H1 (cell line): Measurements from ENCODE around the gene APOL2. TPM values are rescaled to one million over a fixed set of nuclear protein-coding genes. Genes with fewer than 3 reads are reported as not detected.

Experiments
- CTCF ChIA-PET: fragments of 300-600 bp; sonication (Branson Sonifier 250); formaldehyde crosslinking; loops from one replicate; lab custom pipeline; 2021; ENCODE audit not compliant: partially characterized antibody; lab: Charles Lee
- POLR2A ChIA-PET: fragments of 300-600 bp; sonication (Branson Sonifier 250); formaldehyde crosslinking; loops from one replicate; lab custom pipeline; 2021; ENCODE audit warnings: inconsistent platforms; ENCODE audit not compliant: partially characterized antibody; lab: Charles Lee
- DNase-seq, 2 experiments: peaks; one replicate each; pipeline versions ENCODE4 v3.0.0 to v3.0.0-alpha.2; 2010 to 2022; ENCODE audit warnings: low spot score in 2 of 2, low read depth in 1 of 2, mixed read lengths in 1 of 2
- FAIRE-seq: peaks from 2 replicates; lab custom pipeline; 2011; peaks lifted over from hg19 to GRCh38; lab: Jason Lieb, UNC
- H2AFZ ChIP-seq: 2 replicates; pipeline ENCODE4 v1.8.1; 2012; ENCODE audit warnings: low read length, inconsistent platforms
- H2AK5ac ChIP-seq: 2 replicates; pipeline ENCODE4 v1.6.1; 2013; ENCODE audit warnings: low read depth, low read length
- H2BK120ac ChIP-seq: replicated peaks from 2 replicates; pipeline ENCODE3; 2013; ENCODE audit warnings: low read depth, low read length, inconsistent platforms
- H2BK12ac ChIP-seq: 2 replicates; pipeline ENCODE4 v1.6.1; 2013; ENCODE audit warnings: low read depth, low read length
- H2BK15ac ChIP-seq: 2 replicates; pipeline ENCODE4 v1.6.1; 2013; ENCODE audit warnings: low read length
- H2BK20ac ChIP-seq: 2 replicates; pipeline ENCODE4 v1.6.1; 2013; ENCODE audit warnings: low read length
- H2BK5ac ChIP-seq: 2 replicates; pipeline ENCODE4 v1.6.1; 2013; ENCODE audit warnings: low read depth, low read length
- H3K14ac ChIP-seq: 2 replicates; pipeline ENCODE4 v1.6.1; 2013; ENCODE audit warnings: inconsistent platforms; ENCODE audit not compliant: insufficient read length
- H3K18ac ChIP-seq: 2 replicates; pipeline ENCODE4 v1.6.1; 2013; ENCODE audit warnings: low read length; ENCODE audit errors: extremely low read depth
- H3K23ac ChIP-seq: 2 replicates; pipeline ENCODE4 v1.6.1; 2013; ENCODE audit warnings: inconsistent platforms; ENCODE audit not compliant: insufficient read length
- H3K23me2 ChIP-seq: 2 replicates; pipeline ENCODE4 v1.6.1; 2013; ENCODE audit warnings: low read depth, low read length
- H3K27ac ChIP-seq: 2 replicates; pipeline ENCODE4 v1.6.1; 2011; ENCODE audit warnings: low read depth, low read length, inconsistent platforms
- H3K27me3 ChIP-seq, 4 experiments: replicated peaks in 1 of 4; 1 replicate in 1 of 4; 2 replicates in 3 of 4; pipeline versions ENCODE4 v1.6.1 to v1.8.1; 2011 to 2013; ENCODE audit warnings: low read length in 3 of 4, mild to moderate bottlenecking in 3 of 4, inconsistent platforms in 2 of 4, mixed read lengths in 2 of 4, moderate library complexity in 1 of 4; ENCODE audit not compliant: control insufficient read depth in 3 of 4, insufficient read depth in 3 of 4; ENCODE audit errors: extremely low read depth in 1 of 4
- H3K36me3 ChIP-seq, 4 experiments: 2 replicates each; pipeline versions ENCODE4 v1.6.1 to v1.8.1; 2011 to 2013; ENCODE audit warnings: mild to moderate bottlenecking in 4 of 4, low read length in 3 of 4, moderate library complexity in 2 of 4, control low read depth in 1 of 4, inconsistent platforms in 1 of 4; ENCODE audit not compliant: insufficient read depth in 4 of 4, control insufficient read depth in 2 of 4
- H3K4ac ChIP-seq: replicated peaks from 2 replicates; pipeline ENCODE3; 2013; ENCODE audit warnings: low read length, low read depth, mixed read lengths, inconsistent platforms; ENCODE audit not compliant: insufficient read length
- H3K4me1 ChIP-seq, 4 experiments: replicated peaks in 1 of 4; 1 replicate in 1 of 4; 2 replicates in 3 of 4; pipeline versions ENCODE4 v1.6.1 to v1.8.1; 2011 to 2013; ENCODE audit warnings: low read length in 3 of 4, inconsistent platforms in 2 of 4, mixed read lengths in 1 of 4; ENCODE audit not compliant: insufficient read depth in 4 of 4, control insufficient read depth in 3 of 4
- H3K4me2 ChIP-seq, 2 experiments: 2 replicates each; pipeline versions ENCODE4 v1.6.1 to v1.8.1; 2011 to 2013; ENCODE audit warnings: low read depth in 2 of 2, low read length in 2 of 2, control low read depth in 1 of 2, inconsistent platforms in 1 of 2, mild to moderate bottlenecking in 1 of 2; ENCODE audit not compliant: insufficient read depth in 1 of 2
- H3K4me3 ChIP-seq, 4 experiments: fragments of 200-600, 300-600 bp in 1 of 4; sonication (generic), shearing (Covaris generic), sonication (Bioruptor Twin) in 1 of 4; 2 replicates each; pipeline versions ENCODE4 v1.5.1 to v1.8.1; 2011 to 2016; ENCODE audit warnings: low read length in 4 of 4, low read depth in 3 of 4, control low read depth in 2 of 4, inconsistent platforms in 2 of 4, mild to moderate bottlenecking in 2 of 4, mixed read lengths in 1 of 4, moderate library complexity in 1 of 4; ENCODE audit not compliant: insufficient read depth in 2 of 4; ENCODE audit errors: extremely low read depth in 1 of 4
- H3K56ac ChIP-seq: replicated peaks from 2 replicates; pipeline ENCODE3; 2013; ENCODE audit warnings: low read depth, mild to moderate bottlenecking, mixed read lengths, low read length, inconsistent platforms; ENCODE audit not compliant: insufficient read length
- H3K79me1 ChIP-seq: 2 replicates; pipeline ENCODE4 v1.6.1; 2013; ENCODE audit warnings: low read depth, low read length, control low read depth
- H3K79me2 ChIP-seq, 2 experiments: 2 replicates each; pipeline versions ENCODE4 v1.6.1 to v1.8.1; 2012 to 2013; ENCODE audit warnings: low read length in 2 of 2, mild to moderate bottlenecking in 2 of 2, inconsistent platforms in 1 of 2; ENCODE audit not compliant: insufficient read depth in 2 of 2, control insufficient read depth in 1 of 2
- H3K9ac ChIP-seq, 4 experiments: replicated peaks in 1 of 4; 1 replicate in 1 of 4; 2 replicates in 3 of 4; pipeline versions ENCODE4 v1.6.1 to v1.8.1; 2011 to 2013; ENCODE audit warnings: low read depth in 3 of 4, low read length in 3 of 4, control low read depth in 2 of 4, mild to moderate bottlenecking in 2 of 4, moderate library complexity in 2 of 4, inconsistent platforms in 1 of 4; ENCODE audit errors: extremely low read depth in 1 of 4
- H3K9me3 ChIP-seq, 2 experiments: 2 replicates each; pipeline versions ENCODE4 v1.6.1 to v1.8.1; 2012 to 2013; ENCODE audit warnings: mild to moderate bottlenecking in 2 of 2, moderate library complexity in 2 of 2, control low read depth in 1 of 2, inconsistent platforms in 1 of 2, low read depth in 1 of 2, low read length in 1 of 2, mixed read lengths in 1 of 2; ENCODE audit not compliant: insufficient read depth in 2 of 2
- H4K20me1 ChIP-seq, 2 experiments: replicated peaks in 1 of 2; 2 replicates each; pipeline versions ENCODE3 to v1.8.1; 2011 to 2013; ENCODE audit warnings: inconsistent platforms in 2 of 2, low read length in 2 of 2, mild to moderate bottlenecking in 1 of 2; ENCODE audit not compliant: insufficient read depth in 2 of 2, control insufficient read depth in 1 of 2
- H4K5ac ChIP-seq: 2 replicates; pipeline ENCODE4 v1.6.1; 2013; ENCODE audit warnings: low read length, low read depth, mixed read lengths, inconsistent platforms; ENCODE audit not compliant: insufficient read length
- H4K8ac ChIP-seq: 2 replicates; pipeline ENCODE4 v1.8.0; 2013; ENCODE audit warnings: mild to moderate bottlenecking, moderate library complexity, low read length, inconsistent platforms; ENCODE audit not compliant: insufficient read depth; ENCODE audit errors: extremely low read depth
- H4K91ac ChIP-seq: replicated peaks from 2 replicates; pipeline ENCODE3; 2013; ENCODE audit warnings: low read length, mixed read lengths, inconsistent platforms; ENCODE audit not compliant: insufficient read length
- ATF2 ChIP-seq: IDR thresholded peaks from 2 replicates; pipeline ENCODE4 v1.6.1; 2012; ENCODE audit warnings: low read length, inconsistent platforms
- BACH1 ChIP-seq: IDR thresholded peaks from 2 replicates; pipeline ENCODE4 v1.6.1; 2012; ENCODE audit warnings: low read length, improper control_type of control experiment
- BCL11A ChIP-seq, 2 experiments: IDR thresholded peaks; one replicate each; pipeline ENCODE4 v1.6.1; 2011; ENCODE audit warnings: low read depth in 2 of 2, low read length in 2 of 2, mild to moderate bottlenecking in 2 of 2
- E2F6 ChIP-seq: IDR thresholded peaks from 2 replicates; pipeline ENCODE4 v1.6.1; 2012; ENCODE audit warnings: inconsistent platforms
- EGR1 ChIP-seq: IDR thresholded peaks from 2 replicates; pipeline ENCODE4 v1.6.1; 2011; ENCODE audit warnings: low read depth, low read length, borderline replicate concordance
- KDM5A ChIP-seq: fragments of 200-600 bp; IDR thresholded peaks from 2 replicates; pipeline ENCODE4 v1.7.1; 2012; ENCODE audit warnings: mild to moderate bottlenecking, low read length, inconsistent platforms, mixed read lengths
- NRF1 ChIP-seq: IDR thresholded peaks from 2 replicates; pipeline ENCODE4 v1.6.1; 2011; ENCODE audit warnings: mild to moderate bottlenecking, low read depth, low read length, improper control_type of control experiment
- RNF2 ChIP-seq: fragments of 200-900, 300-1000 bp; sonication (generic); IDR thresholded peaks from 2 replicates; pipeline ENCODE4 v1.7.1; 2016; ENCODE audit warnings: borderline replicate concordance, low read depth, mild to moderate bottlenecking, antibody characterized with exemption, low read length; ENCODE audit not compliant: poor library complexity, severe bottlenecking; ENCODE audit errors: missing control alignments
- SIN3A ChIP-seq, 2 experiments: IDR thresholded peaks in 1 of 2; conservative IDR thresholded peaks in 1 of 2; 2 replicates each; pipeline ENCODE4 v1.6.1; 2011 to 2012; ENCODE audit warnings: low read length in 2 of 2, improper control_type of control experiment in 1 of 2, low read depth in 1 of 2, mild to moderate bottlenecking in 1 of 2
- WGBS, 2 experiments: shearing (Covaris generic) in 1 of 2; methylation state at CpG; one replicate each; pipeline versions ENCODE4 v1.1.6 to v1.1.7; 2013 to 2015; ENCODE audit warnings: low lambda C conversion rate in 2 of 2, mixed read lengths in 2 of 2, inconsistent platforms in 1 of 2, low coverage in 1 of 2, missing lambda C conversion rate in 1 of 2; ENCODE audit not compliant: insufficient replicate concordance in 2 of 2, insufficient coverage in 1 of 2, insufficient read length in 1 of 2; ENCODE audit errors: extremely low coverage in 1 of 2, missing lambda C conversion rate in 1 of 2; 5-methylcytosine and 5-hydroxymethylcytosine counted together
- polyA plus RNA-seq, 7 experiments: library from polyadenylated mRNA; depleted of rRNA in 3 of 7; stranded (reverse) in 5 of 7; unstranded in 2 of 7; fragments of >200 nt in 5 of 7; fragments of 200-250 nt in 2 of 7; gene quantifications; 1 replicate in 5 of 7; 2 replicates in 1 of 7; 4 replicates in 1 of 7; pipeline versions ENCODE4 v1.2.1 to v1.2.3, GENCODE V29; 2011 to 2013; ENCODE audit warnings: missing spikeins in 2 of 7, mixed read lengths in 2 of 7
- total RNA-seq: library from RNA; stranded (reverse); fragmentation: NEBNext Ultra II Directional; extraction: Animal tissue kit (Norgen Biotek cat#: 25700); gene quantifications from 2 replicates; pipeline ENCODE4 v1.2.1, GENCODE V29; 2021

The APOL2 gene
- total and polyA plus RNA-seq, 2 of the 8 experiments (the other 6 are each of a cell fraction or from before 2014, with no cell fraction given) = 8.1 to 11.0 TPM

GRCh38 chr22:36191106-36191836 lies 48.1 kb downstream of the APOL2 start:
- no peak overlapping the region for H3K4me2 ChIP-seq
- no peaks in the 10 kb centered on the region for H3K79me1 ChIP-seq
- peaks cover 0 to 5% (median 4%) of the 10 kb centered on the region in 4 experiments; a peak in 3 of 7 replicates for H3K4me1 ChIP-seq
- no peak overlapping the region for H3K9ac ChIP-seq
- H3K23ac ChIP-seq = no peak overlapping the region
- H2BK120ac ChIP-seq = peak overlapping the region; percentile 43
- no peak for FAIRE-seq
- 77% methylated on average over 17 of the region's 17 CpGs; no CpG with 5 or more reads in 1 of the 2 experiments for WGBS, 2 experiments
- H3K18ac ChIP-seq = no peak overlapping the region
- no peak overlapping the region; the same call in 1 of the 2 replicates for H2BK5ac ChIP-seq
- ChIA-PET POLR2A (interaction anchor here (0.6 kb wide), 1 partner anchor 155 kb away, joined by 3 read pairs; no protein-coding TSS in a partner anchor), CTCF (interaction anchor here (0.7 to 1.5 kb wide), 5 partner anchors 10 to 117 kb away, joined by 3 to 4 read pairs (median 4); no protein-coding TSS in a partner anchor)
- H3K4ac ChIP-seq = no peak overlapping the region
- H2AFZ ChIP-seq = no peak overlapping the region
- no peak overlapping the region for H2BK15ac ChIP-seq
- no peaks in the 10 kb centered on the region for H4K20me1 ChIP-seq
- H3K36me3 ChIP-seq = no peaks in the 10 kb centered on the region
- no peak overlapping the region for H3K56ac ChIP-seq
- no peak overlapping the region for H3K14ac ChIP-seq
- no peak overlapping the region for H3K4me3 ChIP-seq
- H3K9me3 ChIP-seq = peaks cover 4% of the 10 kb centered on the region in 2 experiments; a peak in 2 of 4 replicates
- no peak overlapping the region for H4K8ac ChIP-seq
- H4K91ac ChIP-seq = peak overlapping the region; percentile 80
- H2AK5ac ChIP-seq = no peak overlapping the region; the same call in 1 of the 2 replicates
- DNase-seq = no peak
- H3K27ac ChIP-seq = no peak overlapping the region
- H2BK20ac ChIP-seq = peak overlapping the region; percentile 29; the same call in 1 of the 2 replicates
- H2BK12ac ChIP-seq = peak overlapping the region; percentile 60; the same call in 1 of the 2 replicates
- no peaks in the 10 kb centered on the region for H3K23me2 ChIP-seq
- no peaks in the 10 kb centered on the region for H3K79me2 ChIP-seq
- no peak overlapping the region for H4K5ac ChIP-seq
- H3K27me3 ChIP-seq = no peaks in the 10 kb centered on the region
- no peak for TF ChIP-seq E2F6
- TF ChIP-seq BACH1 = no peak
- no peak for TF ChIP-seq BCL11A (IDR thresholded peaks at IDR 0.05; ENCODE audit: low read depth in 2 of 2, low read length in 2 of 2)
- no peak for TF ChIP-seq ATF2
- TF ChIP-seq RNF2 = no peak
- TF ChIP-seq NRF1 = no peak
- no peak for TF ChIP-seq SIN3A (conservative IDR thresholded peaks at IDR 0.05 in 1 of 2, IDR thresholded peaks at IDR 0.05 in 1 of 2; ENCODE audit: low read depth in 1 of 2, low read length in 2 of 2)
- no peak for TF ChIP-seq KDM5A
- TF ChIP-seq EGR1 = no peak
